HG03571 (cell line): ENCODE measurements around the gene E2F1.

ENCODE experiments used
- ATAC-seq: cut with Tn5 transposase; IDR thresholded peaks from one replicate; pipeline ENCODE4 v1.9.1; 2021; ENCODE audit not compliant: unreplicated experiment

Gene E2F1

GRCh38 chr20:33686100-33686983 lies at the start of gene E2F1:
Gene E2F1 (minus strand): TSS chr20:33686385. CDS start chr20:33686264, 121 bp downstream.
- ATAC-seq: peak; percentile 81

GRCh38 chr20:33733654-33734576 lies 47.7 kb upstream of the E2F1 start:
- ATAC-seq: no peak

GRCh38 chr20:33732166-33732970 lies 46.2 kb upstream of the E2F1 start:
- ATAC-seq: peak; percentile 53

GRCh38 chr20:33731693-33732165 lies 45.5 kb upstream of the E2F1 start, which contains the start of gene ZNF341:
Gene ZNF341 (plus strand): TSS chr20:33731996. CDS start chr20:33732022, 26 bp downstream.
- ATAC-seq: peak; percentile 82

GRCh38 chr20:33730946-33731692 lies 44.9 kb upstream of the E2F1 start:
- no peak for ATAC-seq

GRCh38 chr20:33729101-33729500 lies 42.9 kb upstream of the E2F1 start:
- ATAC-seq: no peak

GRCh38 chr20:33728463-33728862 lies 42.3 kb upstream of the E2F1 start:
- no peak for ATAC-seq

GRCh38 chr20:33727806-33728205 lies 41.6 kb upstream of the E2F1 start:
- ATAC-seq: no peak

- no peak for ATAC-seq
Measured at GRCh38 chr20:33727115-33727479, 40.9 kb upstream of the E2F1 start.

GRCh38 chr20:33725607-33726264 lies 39.6 kb upstream of the E2F1 start:
- no peak for ATAC-seq

- ATAC-seq: no peak
Measured at GRCh38 chr20:33724439-33725094, 38.4 kb upstream of the E2F1 start.

GRCh38 chr20:33721391-33722140 lies 35.4 kb upstream of the E2F1 start:
- ATAC-seq: no peak

GRCh38 chr20:33719989-33720709 lies 34.0 kb upstream of the E2F1 start, which contains the start of gene PXMP4:
Gene PXMP4 (minus strand): TSS chr20:33720310. CDS start chr20:33720207, 103 bp downstream.
- peak; percentile 94 for ATAC-seq

GRCh38 chr20:33719277-33719988 lies 33.2 kb upstream of the E2F1 start:
- ATAC-seq: no peak

- ATAC-seq: no peak
Measured at GRCh38 chr20:33716498-33716897, 30.3 kb upstream of the E2F1 start.

GRCh38 chr20:33713865-33714367 lies 27.7 kb upstream of the E2F1 start:
- no peak for ATAC-seq

- no peak for ATAC-seq
Measured at GRCh38 chr20:33711446-33711738, 25.2 kb upstream of the E2F1 start.
